Umbilical cord (tissue), 2 donors: ENCODE data around the gene LARP4B. TPM values are rescaled to one million over a fixed set of nuclear protein-coding genes. Genes with fewer than 3 reads are reported as not detected.

ENCODE experiments used
- DNase-seq: peaks from one replicate; pipeline ENCODE4 v3.0.0-alpha.2; 2015; ENCODE audit warnings: low spot score
- total RNA-seq: library from RNA; depleted of rRNA; stranded (reverse); fragments of >200 nt; gene quantifications from one replicate; pipeline ENCODE4 v1.2.3, GENCODE V29; 2014; ENCODE audit warnings: low replicate concordance; ENCODE audit not compliant: insufficient read depth

LARP4B gene
- total RNA-seq, 1 donor from 2014 or later = 32.7 TPM

GRCh38 chr10:867807-868206, 63.7 kb downstream of the LARP4B start:
- DNase-seq = no peak

- DNase-seq = no peak
Observed at GRCh38 chr10:866577-866941, 64.9 kb downstream of the LARP4B start.

DNA sequence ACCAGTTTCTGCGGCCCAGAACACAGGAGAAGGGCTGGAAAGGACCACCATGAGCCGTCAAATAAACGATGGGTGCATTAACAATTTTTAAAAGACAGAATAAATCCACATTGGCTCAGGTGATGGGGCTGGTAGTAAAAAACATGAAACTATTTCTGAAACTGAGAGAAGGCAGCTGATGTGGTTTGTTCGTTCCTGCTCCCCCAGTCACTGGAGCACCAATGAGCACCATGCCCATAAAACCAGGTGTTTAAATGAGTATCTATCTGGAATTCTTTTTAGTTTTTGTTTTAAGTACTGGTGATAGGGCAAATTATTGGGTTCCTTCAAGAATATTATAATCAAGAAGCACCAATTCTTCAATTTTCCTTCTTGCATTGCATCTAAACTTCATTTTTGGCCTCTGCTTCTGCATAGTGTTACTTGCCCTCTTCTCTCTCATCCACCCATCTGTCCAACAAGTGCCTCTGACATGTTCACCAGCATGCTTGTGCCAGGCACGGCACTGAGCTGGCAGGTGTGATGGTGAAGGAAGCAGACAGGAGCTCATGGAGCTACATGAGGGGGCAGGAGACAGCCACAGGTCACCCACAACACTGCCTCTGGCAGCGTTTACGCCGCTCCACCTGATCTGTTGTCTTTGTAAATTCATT, 65.5 kb downstream of the LARP4B start:
- DNase-seq = no peak

DNA sequence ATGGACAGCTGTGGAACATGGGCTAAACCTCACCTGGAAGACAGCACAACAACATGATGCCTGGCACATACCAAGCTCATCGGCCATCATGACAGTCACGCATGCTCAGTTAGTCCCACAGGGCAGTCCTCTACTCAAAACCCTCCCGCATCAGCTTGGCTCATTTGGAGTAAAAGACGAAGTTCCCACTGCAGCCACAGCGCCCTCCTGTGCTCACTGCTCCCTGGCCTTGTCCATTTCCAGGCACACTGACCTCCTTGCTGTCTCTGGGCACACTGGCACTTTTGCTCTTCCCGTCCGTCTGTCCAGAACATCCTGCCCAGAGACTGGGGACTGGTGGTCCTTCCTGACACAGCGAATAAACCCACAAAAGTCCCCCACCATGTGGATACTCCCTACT, 66.2 kb downstream of the LARP4B start:
- no peak for DNase-seq

GRCh38 chr10:860519-860918, 71.0 kb downstream of the LARP4B start:
- DNase-seq = no peak

DNA sequence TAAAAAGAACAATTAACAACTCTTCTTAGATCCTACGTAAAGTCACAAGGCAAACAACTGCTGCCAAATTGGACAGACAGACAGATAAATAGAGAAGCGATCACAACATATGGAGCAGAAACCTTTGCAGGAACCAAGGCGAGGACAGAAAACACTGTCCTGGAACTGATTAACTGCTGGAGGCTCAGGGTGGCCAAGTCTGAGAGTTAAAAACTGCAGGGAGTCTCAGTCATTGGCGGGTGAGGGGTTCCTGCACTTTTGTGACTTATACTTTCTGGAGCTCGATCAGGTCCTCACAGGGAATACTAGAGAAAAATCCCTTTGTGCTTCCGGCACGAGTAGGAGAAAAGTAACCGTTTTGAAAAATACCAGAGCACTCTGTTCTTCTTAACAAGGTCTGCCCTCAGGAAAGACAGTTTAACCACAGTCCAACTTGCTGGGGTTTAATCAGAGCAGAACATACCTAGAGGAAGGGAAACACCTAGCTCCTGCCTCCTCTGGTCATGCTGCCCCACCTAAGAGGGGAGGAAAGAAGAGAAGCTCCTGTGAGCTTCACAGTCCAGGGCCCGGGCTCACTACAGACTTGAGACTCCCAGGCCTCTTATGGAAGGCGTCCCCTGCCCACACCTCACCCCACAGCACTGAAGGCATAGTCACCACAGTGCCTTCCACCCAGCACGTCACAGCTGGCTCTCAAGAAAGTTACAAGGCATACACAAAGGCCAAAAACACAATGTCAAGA, 74.9 kb downstream of the LARP4B start:
- peak; percentile 57 for DNase-seq

GRCh38 chr10:855671-856070, 75.8 kb downstream of the LARP4B start:
- DNase-seq = no peak

- no peak for DNase-seq
Observed at GRCh38 chr10:855079-855478, 76.4 kb downstream of the LARP4B start.

- no peak for DNase-seq
Observed at GRCh38 chr10:853017-853416, 78.5 kb downstream of the LARP4B start.

GRCh38 chr10:852386-852785, 79.1 kb downstream of the LARP4B start:
- DNase-seq = no peak

GRCh38 chr10:851901-852300, 79.6 kb downstream of the LARP4B start:
- DNase-seq = no peak

DNA sequence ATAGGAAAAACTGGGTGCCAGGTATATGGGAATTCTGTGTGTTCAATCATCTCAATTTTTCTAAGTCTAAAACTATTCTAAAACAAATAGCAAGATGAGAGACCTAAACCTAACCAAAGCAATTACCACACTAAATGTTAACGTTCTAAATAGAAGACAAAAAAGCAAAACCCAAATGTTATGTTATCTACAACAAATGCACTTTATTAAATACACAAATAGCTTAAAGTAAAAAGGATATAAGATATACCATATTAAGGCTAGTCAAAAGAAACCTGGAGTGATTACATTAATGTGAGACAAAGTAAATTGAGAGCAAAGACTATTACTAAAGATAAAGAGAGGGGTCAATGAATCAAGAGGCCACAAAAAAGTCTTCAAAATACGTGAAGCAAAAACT, 81.4 kb downstream of the LARP4B start:
- DNase-seq = no peak

DNA sequence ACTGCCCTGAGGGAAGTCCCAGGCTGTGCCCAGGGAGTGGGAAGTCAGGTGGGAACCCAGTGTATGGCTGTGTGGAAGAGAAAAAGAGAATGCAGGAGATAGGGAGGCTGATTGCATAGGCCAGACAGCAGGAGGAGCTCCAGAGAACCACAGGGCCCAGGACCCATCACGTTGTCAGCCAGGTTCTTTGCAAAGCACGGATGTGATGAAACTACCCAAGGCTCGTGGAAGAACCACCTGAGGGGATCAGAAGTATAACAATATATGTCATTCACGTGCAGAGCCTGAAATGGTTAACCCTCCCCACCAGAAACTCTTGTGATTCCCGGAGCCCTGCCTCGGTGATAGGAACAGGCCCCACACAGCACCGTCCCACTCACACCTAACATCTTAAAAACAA, 83.6 kb downstream of the LARP4B start:
- DNase-seq = no peak

GRCh38 chr10:846126-846685, 85.3 kb downstream of the LARP4B start:
- no peak for DNase-seq

DNA sequence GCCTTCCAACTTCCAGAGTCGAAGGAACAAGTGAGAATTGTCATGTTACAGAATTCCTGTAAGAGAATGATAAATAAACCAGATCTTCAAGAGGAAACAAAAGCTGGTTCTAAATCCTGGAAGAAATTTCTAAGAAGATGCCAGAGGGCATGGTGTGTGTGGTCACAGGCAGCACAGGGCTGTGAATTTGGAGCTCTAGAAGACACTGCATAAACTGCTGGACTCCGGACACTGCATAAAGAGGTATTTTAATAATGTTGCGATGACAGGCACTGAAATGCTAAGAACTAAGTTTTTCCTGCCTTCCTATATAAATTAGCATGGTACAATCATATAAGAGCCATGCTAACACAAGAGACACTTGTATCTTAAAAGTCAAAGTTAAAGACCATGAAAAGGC, 86.0 kb downstream of the LARP4B start:
- no peak for DNase-seq

GRCh38 chr10:844552-844951, 87.0 kb downstream of the LARP4B start:
- DNase-seq = no peak

- DNase-seq = no peak
Observed at GRCh38 chr10:843703-844102, 87.8 kb downstream of the LARP4B start.

DNA sequence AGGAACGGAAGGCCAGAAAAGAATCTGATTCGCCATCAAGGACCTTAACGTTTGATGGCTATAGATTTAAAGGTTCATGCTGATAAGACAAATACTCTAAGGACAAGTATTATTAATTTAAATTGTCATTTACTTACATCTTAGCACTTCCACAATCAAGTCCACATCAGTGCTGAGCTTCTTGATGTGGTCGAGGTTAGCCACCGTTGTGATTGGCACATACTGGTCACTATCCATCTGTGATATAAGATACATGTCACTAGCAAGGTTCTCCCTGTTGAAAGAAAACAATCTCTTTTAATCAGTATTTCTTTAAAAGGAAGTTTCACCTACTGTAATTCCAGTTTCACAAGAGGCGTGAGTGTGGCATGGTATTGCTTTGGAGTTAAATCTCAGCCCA, 88.7 kb downstream of the LARP4B start:
- no peak for DNase-seq

- no peak for DNase-seq
Observed at GRCh38 chr10:841535-841934, 90.0 kb downstream of the LARP4B start.

DNA sequence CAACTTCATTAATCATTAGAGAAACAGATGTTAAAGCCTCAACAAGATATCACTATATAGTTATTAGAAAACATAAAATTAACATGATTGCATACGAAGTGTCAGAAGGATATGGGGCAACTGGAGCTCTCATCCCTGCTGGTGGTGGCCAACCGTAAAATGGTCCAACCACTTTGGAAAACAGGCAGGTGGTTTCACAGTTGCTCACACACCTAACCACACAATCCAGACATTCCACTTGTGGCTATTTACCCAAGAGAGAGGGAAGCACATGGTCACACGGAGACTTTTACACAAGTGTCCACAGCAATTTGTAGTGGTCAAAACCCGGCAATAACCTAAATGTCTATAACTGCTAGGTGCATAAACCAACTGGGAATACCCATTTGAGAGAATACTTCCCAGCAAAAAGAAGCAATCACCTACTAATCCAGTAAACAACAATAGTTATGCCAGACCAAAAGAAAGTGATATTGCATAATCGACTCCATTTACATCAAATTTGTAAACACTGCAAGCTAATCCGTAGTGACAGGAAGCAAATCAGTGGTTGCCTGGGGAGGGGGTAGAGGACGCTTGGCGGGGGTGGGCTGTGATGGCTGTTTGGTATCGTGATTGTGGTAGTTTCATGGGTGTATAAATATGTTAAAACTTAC, 91.8 kb downstream of the LARP4B start:
- no peak for DNase-seq

DNA sequence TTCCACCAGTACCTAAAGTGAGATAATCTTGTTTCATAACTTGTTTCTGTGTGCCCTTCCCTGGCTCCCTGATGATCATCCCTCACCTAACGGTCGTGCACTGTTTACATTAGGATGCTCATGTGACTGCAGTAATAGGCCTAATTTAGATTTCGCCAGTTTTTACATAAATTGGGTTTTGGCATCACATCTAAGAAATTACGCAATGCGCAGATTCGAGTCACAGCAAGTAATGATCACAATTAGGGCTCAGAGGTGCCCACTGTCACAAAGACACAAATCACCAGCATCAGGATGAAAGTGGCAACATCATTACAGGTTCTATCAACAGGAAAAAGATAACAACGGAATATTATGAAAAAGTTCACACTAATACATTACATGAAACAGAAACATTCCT, 94.7 kb downstream of the LARP4B start:
- no peak for DNase-seq

GRCh38 chr10:834493-834892, 97.0 kb downstream of the LARP4B start:
- no peak for DNase-seq

DNA sequence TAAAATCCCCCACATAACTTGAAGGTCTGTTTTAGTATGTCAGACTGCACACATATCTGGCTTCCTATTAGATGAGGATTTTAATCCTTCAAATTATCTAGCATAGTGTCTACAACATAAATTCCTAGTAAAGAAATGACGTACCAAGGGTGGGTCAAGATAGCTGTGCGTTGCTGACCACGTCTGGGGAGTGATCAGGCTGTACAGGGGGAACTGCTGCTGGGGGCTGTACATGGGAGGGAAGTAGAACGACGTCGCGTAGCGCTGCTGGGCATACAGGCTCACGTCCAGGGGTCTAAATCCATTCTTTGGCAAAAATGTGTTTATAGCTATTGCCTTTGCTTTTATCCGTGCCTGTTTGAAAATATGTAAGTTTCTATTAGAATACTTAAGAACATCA, 102.3 kb downstream of the LARP4B start:
- DNase-seq = no peak
